Loucy (cell line): ENCODE results near the gene PTPRA.

Experiments used
- CTCF ChIP-seq: fragments of 200-600 bp; sonication (generic); conservative IDR thresholded peaks from 2 replicates; pipeline ENCODE4 v1.5.1; 2014; ENCODE audit warnings: mild to moderate bottlenecking, antibody characterized with exemption, low read length
- EZH2phosphoT487 ChIP-seq: fragments of 200-600 bp; IDR thresholded peaks from 2 replicates; pipeline ENCODE4 v1.6.1; 2018; ENCODE audit warnings: antibody characterized with exemption, mild to moderate bottlenecking, moderate library complexity, borderline replicate concordance

DNA sequence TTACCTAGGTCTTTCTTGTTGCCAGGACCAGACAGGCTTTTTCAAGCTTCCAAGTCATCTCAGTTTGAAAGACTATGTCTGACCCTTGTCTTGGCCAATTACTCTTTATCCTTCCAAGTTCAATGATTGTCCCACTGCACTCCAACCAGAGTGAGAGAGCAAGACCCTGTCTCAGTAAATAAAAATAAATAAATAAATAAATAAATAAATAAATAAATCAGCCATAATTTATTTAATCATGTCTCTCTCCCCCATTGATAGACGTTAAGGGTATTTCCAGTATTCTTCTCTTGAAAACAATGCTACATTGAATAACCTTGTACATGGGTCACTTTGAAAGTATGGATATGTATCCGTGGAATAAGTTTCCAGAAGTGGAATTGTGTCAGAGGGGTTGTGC lies 83.2 kb downstream of the PTPRA start:
- TF ChIP-seq CTCF: no peak
- TF ChIP-seq EZH2phosphoT487: no peak
